A673 (cell line): ENCODE measurements around the gene NF1. TPM values are rescaled to one million over a fixed set of nuclear protein-coding genes. Genes with fewer than 3 reads are reported as not detected.
"Not testable (repeated sequence)": the region's sequence is repeated elsewhere in the genome, so short reads cannot be mapped to it uniquely, and the experiment has no call there.

Experiments used
- BruUV-seq: library from RNA; stranded (reverse); fragments of 400-500 nt; replicated peaks from 2 replicates; lab custom pipeline; 2021; lab: Mats Ljungman, UMichigan
- CTCF ChIA-PET: fragments of 300-600 bp; sonication (Branson Sonifier 250); formaldehyde crosslinking; loops from one replicate; lab custom pipeline; 2022; ENCODE audit warnings: antibody characterized with exemption; lab: Charles Lee
- POLR2A ChIA-PET: fragments of 300-600 bp; sonication (Branson Sonifier 250); formaldehyde crosslinking; loops from one replicate; lab custom pipeline; 2022; ENCODE audit warnings: antibody characterized with exemption; ENCODE audit not compliant: low non-redundant PET; lab: Charles Lee
- DNase-seq: peaks from one replicate; pipeline ENCODE4 v3.0.0-alpha.2; 2015; ENCODE audit warnings: low spot score
- H3K27ac ChIP-seq: fragments of 200-600 bp; sonication (generic); 2 replicates; pipeline ENCODE4 v1.5.1; 2016; ENCODE audit warnings: mixed run types, low read depth, mild to moderate bottlenecking, mixed read lengths, antibody characterized with exemption, low read length; ENCODE audit not compliant: poor library complexity, severe bottlenecking
- H3K27me3 ChIP-seq: fragments of 200-600 bp; sonication (generic); replicated peaks from 2 replicates; pipeline ENCODE4 v1.6.1; 2017; ENCODE audit warnings: mixed run types, low read depth, mild to moderate bottlenecking, mixed read lengths, antibody characterized with exemption, low read length; ENCODE audit not compliant: insufficient read depth, poor library complexity
- H3K36me3 ChIP-seq: fragments of 200-600 bp; sonication (generic); 2 replicates; pipeline ENCODE4 v1.6.1; 2016; ENCODE audit warnings: mixed run types, mild to moderate bottlenecking, mixed read lengths, antibody characterized with exemption, low read length; ENCODE audit not compliant: insufficient read depth, poor library complexity, severe bottlenecking
- H3K4me1 ChIP-seq: fragments of 200-600 bp; sonication (generic); 2 replicates; pipeline ENCODE4 v1.6.1; 2017; ENCODE audit warnings: mixed run types, mild to moderate bottlenecking, mixed read lengths, antibody characterized with exemption, low read length; ENCODE audit not compliant: insufficient read depth, poor library complexity, severe bottlenecking
- H3K4me3 ChIP-seq: fragments of 200-600 bp; sonication (generic); 2 replicates; pipeline ENCODE4 v1.5.1; 2016; ENCODE audit warnings: low read depth, mixed run types, mild to moderate bottlenecking, mixed read lengths, low read length; ENCODE audit not compliant: poor library complexity, severe bottlenecking
- H3K9me3 ChIP-seq: fragments of 200-600 bp; sonication (generic); 2 replicates; pipeline ENCODE4 v1.6.1; 2016; ENCODE audit warnings: mixed run types, low read depth, mild to moderate bottlenecking, mixed read lengths, antibody characterized with exemption, low read length; ENCODE audit not compliant: poor library complexity, severe bottlenecking
- EZH2 ChIP-seq: fragments of 200-600 bp; sonication (generic); IDR thresholded peaks from 2 replicates; pipeline ENCODE4 v1.6.1; 2017; ENCODE audit warnings: borderline replicate concordance, low read depth, mild to moderate bottlenecking, mixed read lengths, antibody characterized with exemption, low read length; ENCODE audit not compliant: poor library complexity, severe bottlenecking
- intact Hi-C: fragments of 100-400 bp; cut with micrococcal nuclease; formaldehyde crosslinking; loops from one replicate; pipeline ENCODE4 v1.10.0; 2022; ENCODE audit not compliant: unreplicated experiment
- total RNA-seq: library from RNA; stranded (reverse); gene quantifications from 2 replicates; pipeline ENCODE4 v1.2.3, GENCODE V29; 2021
- TF ChIP-seq, protein P1 (sequence below): fragments of 300-800, 200-600 bp; sonication (generic); conservative IDR thresholded peaks from 2 replicates; pipeline ENCODE4 v1.5.1; 2017; ENCODE audit warnings: low read depth, mild to moderate bottlenecking, antibody characterized with exemption, low read length, moderate library complexity, mixed read lengths

The NF1 gene
- total RNA-seq, 1 experiment from 2014 or later = 32.1 TPM

DNA sequence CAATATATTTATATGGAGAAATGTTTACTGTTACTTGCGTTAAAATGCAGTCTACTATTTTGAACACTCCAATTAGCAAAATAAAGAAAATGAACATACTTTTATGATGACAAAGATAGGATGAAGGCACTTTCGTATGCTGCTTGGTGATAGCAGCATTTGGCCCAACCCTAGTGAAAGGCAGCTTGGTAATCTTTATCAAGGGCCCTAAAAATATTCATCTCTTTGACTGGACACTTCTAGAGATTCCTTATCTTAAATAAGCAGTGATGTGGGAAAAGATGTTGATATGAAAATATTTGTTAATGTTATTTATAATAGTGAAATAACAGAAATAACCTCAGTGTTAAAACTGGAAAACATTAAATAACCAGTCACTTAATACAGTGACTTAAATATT is 79.4 kb downstream of the NF1 start:
- Histone ChIP-seq H3K36me3 (no peaks in the 10 kb centered on the region), H3K27ac (no peak overlapping the region), H3K9me3 (no peaks in the 10 kb centered on the region), H3K4me3 (no peak overlapping the region), H3K27me3 (no peaks in the 10 kb centered on the region), H3K4me1 (no peaks in the 10 kb centered on the region)
- no peak for DNase-seq
- intact Hi-C loops = no loop called here
- POLR2A ChIA-PET = no interaction called here
- BruUV-seq = no TSS peak
- CTCF ChIA-PET = no interaction called here
- TF ChIP-seq EZH2 = no peak
- TF ChIP-seq, protein P1, sequence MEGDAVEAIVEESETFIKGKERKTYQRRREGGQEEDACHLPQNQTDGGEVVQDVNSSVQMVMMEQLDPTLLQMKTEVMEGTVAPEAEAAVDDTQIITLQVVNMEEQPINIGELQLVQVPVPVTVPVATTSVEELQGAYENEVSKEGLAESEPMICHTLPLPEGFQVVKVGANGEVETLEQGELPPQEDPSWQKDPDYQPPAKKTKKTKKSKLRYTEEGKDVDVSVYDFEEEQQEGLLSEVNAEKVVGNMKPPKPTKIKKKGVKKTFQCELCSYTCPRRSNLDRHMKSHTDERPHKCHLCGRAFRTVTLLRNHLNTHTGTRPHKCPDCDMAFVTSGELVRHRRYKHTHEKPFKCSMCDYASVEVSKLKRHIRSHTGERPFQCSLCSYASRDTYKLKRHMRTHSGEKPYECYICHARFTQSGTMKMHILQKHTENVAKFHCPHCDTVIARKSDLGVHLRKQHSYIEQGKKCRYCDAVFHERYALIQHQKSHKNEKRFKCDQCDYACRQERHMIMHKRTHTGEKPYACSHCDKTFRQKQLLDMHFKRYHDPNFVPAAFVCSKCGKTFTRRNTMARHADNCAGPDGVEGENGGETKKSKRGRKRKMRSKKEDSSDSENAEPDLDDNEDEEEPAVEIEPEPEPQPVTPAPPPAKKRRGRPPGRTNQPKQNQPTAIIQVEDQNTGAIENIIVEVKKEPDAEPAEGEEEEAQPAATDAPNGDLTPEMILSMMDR = no peak

DNA sequence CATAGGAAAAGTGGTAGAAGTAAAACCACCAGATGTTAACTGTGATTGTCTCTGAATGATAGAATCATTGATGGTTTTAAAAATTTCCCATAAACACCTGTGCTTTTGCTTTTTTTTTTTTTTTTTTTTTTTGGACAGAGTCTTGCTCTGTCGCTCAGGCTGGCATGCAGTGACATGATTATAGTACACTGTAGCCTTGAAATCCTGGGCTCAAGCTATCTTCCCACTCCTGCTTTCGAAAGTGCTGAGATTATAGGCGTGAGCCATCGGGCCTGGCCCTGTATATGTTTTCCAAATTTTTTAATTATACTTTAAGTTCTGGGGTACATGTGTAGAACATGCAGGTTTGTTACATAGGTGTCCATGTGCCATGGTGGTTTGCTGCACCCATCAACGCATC is 80.5 kb downstream of the NF1 start:
- Histone ChIP-seq H3K27ac (no peak overlapping the region), H3K27me3 (no peaks in the 10 kb centered on the region), H3K4me3 (no peak overlapping the region), H3K4me1 (no peaks in the 10 kb centered on the region), H3K9me3 (no peaks in the 10 kb centered on the region), H3K36me3 (no peaks in the 10 kb centered on the region)
- intact Hi-C loops = no loop called here
- CTCF ChIA-PET = no interaction called here
- DNase-seq = no peak
- BruUV-seq = no TSS peak
- TF ChIP-seq, protein P1 = no peak
- no peak for TF ChIP-seq EZH2
- POLR2A ChIA-PET = no interaction called here

DNA sequence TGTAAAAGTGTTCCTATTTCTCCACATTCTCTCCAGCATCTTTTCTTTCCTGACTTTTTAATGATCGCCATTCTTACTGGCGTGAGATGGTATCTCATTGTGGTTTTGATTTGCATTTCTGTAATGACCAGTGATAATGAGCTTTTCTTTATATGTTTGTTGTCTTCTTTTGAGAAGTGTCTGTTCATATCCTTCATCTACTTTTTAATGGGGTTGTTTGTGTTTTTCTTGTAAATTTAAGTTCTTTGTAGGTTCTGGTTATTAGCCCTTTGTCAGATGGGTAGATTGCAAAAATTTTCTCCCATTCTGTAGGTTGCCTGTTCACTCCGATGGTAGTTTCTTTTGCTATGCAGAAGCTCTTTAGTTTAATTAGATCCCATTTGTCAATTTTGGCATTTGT is 81.4 kb downstream of the NF1 start:
- H3K27me3 ChIP-seq, H3K4me3 ChIP-seq, H3K4me1 ChIP-seq, intact Hi-C loops, H3K9me3 ChIP-seq, H3K36me3 ChIP-seq, CTCF ChIA-PET, H3K27ac ChIP-seq, BruUV-seq, DNase-seq, POLR2A ChIA-PET: not testable (repeated sequence)

DNA sequence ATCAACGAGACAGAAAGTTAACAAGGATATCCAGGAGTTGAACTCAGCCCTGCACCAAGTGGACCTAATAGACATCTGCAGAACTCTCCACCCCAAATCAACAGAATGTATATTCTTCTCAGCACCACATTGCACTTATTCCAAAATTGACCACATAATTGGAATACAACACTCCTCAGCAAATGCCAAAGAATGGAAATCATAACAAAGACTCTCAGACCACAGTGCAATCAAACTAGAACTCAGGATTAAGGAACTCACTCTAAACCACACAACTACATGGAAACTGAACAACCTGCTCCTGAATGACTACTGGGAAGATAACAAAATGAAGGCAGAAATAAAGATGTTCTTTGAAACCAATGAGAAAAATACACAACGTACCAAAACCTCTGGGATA is 84.2 kb downstream of the NF1 start:
- POLR2A ChIA-PET, H3K4me3 ChIP-seq, DNase-seq, H3K27me3 ChIP-seq, H3K9me3 ChIP-seq, intact Hi-C loops, H3K36me3 ChIP-seq, CTCF ChIA-PET, H3K4me1 ChIP-seq, H3K27ac ChIP-seq, BruUV-seq: not testable (repeated sequence)
